Keratinocyte (primary cell): ENCODE measurements around the gene FNIP2.
"Not testable (repeated sequence)": the region's sequence is repeated elsewhere in the genome, so short reads cannot be mapped to it uniquely, and the experiment has no call there.

ENCODE experiments used
- EZH2 ChIP-seq: IDR thresholded peaks from one replicate; pipeline ENCODE4 v1.6.1; 2012; ENCODE audit warnings: inconsistent platforms, mild to moderate bottlenecking, low read length, moderate library complexity
- TF ChIP-seq, protein P1 (sequence below), 3 experiments: IDR thresholded peaks in 1 of 3; conservative IDR thresholded peaks in 1 of 3; optimal IDR thresholded peaks in 1 of 3; 2 replicates in 2 of 3; 3 replicates in 1 of 3; pipeline versions ENCODE3 to v1.5.1; 2011; ENCODE audit warnings: low read length in 3 of 3, mild to moderate bottlenecking in 3 of 3, moderate library complexity in 2 of 3, control low read depth in 1 of 3, inconsistent platforms in 1 of 3; ENCODE audit not compliant: insufficient read depth in 2 of 3; ENCODE audit errors: extremely low read depth in 1 of 3

DNA sequence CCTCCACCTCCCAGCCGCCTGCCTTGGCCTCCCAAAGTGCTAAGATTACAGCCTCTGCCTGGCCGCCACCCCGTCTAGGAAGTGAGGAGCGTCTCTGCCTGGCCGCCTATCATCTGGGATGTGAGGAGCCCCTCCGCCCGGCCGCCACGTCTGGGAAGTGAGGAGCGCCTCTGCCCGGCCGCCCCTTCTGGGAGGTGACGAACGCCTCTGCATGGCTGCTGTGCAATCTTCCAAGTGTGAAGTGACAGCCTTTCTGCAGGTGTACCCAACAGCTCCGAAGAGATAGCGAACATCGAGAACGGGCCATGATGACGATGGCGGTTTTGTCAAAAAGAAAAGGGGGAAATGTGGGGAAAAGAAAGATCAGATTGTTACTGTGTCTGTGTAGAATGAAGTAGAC, 9.3 kb upstream of the FNIP2 start:
- TF ChIP-seq, protein P1, sequence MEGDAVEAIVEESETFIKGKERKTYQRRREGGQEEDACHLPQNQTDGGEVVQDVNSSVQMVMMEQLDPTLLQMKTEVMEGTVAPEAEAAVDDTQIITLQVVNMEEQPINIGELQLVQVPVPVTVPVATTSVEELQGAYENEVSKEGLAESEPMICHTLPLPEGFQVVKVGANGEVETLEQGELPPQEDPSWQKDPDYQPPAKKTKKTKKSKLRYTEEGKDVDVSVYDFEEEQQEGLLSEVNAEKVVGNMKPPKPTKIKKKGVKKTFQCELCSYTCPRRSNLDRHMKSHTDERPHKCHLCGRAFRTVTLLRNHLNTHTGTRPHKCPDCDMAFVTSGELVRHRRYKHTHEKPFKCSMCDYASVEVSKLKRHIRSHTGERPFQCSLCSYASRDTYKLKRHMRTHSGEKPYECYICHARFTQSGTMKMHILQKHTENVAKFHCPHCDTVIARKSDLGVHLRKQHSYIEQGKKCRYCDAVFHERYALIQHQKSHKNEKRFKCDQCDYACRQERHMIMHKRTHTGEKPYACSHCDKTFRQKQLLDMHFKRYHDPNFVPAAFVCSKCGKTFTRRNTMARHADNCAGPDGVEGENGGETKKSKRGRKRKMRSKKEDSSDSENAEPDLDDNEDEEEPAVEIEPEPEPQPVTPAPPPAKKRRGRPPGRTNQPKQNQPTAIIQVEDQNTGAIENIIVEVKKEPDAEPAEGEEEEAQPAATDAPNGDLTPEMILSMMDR (optimal IDR thresholded peaks at IDR 0.05 in 1 of 3, IDR thresholded peaks at IDR 0.05 in 1 of 3, conservative IDR thresholded peaks at IDR 0.05 in 1 of 3; ENCODE audit: extremely low read depth in 1 of 3, insufficient read depth in 2 of 3, low read length in 3 of 3) = not testable (repeated sequence)
- TF ChIP-seq EZH2 = not testable (repeated sequence)
